ENCODE measurements around the gene OBP2A. TPM values are rescaled to one million over a fixed set of nuclear protein-coding genes. Genes with fewer than 3 reads are reported as not detected.

Gene OBP2A, protein sequence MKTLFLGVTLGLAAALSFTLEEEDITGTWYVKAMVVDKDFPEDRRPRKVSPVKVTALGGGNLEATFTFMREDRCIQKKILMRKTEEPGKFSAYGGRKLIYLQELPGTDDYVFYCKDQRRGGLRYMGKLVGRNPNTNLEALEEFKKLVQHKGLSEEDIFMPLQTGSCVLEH
- total RNA-seq: not detected in 2 replicates

DNA sequence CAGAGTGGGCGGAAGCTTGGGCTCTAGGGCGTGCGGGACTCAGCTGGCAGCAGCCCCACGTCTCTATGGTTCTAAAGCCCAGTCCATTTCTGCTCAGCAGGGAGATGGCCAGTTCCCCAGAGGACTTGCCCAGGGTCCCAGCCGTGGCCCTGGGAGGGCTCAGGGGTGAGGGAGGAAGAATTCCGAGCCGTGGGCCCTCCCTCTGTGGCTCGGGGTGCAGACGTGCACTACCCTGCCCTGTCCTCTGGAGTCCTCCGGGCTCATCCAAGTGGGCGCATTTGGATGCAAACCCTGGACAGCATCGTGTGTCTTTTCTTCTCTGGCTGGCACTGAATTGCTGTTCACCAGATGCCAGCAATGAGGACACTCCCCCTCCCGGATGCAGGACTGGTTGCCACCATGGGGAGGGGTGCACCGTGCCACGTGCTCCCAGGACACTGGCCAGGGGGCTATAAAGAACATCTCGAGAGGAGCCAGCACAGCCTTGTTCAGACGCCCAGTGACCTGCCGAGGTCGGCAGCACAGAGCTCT, at the start of gene OBP2A:
Gene OBP2A (plus strand): TSS at position 481 of the 531 bp plus-strand sequence. CDS start 55 bp downstream, outside the sequence.

DNA sequence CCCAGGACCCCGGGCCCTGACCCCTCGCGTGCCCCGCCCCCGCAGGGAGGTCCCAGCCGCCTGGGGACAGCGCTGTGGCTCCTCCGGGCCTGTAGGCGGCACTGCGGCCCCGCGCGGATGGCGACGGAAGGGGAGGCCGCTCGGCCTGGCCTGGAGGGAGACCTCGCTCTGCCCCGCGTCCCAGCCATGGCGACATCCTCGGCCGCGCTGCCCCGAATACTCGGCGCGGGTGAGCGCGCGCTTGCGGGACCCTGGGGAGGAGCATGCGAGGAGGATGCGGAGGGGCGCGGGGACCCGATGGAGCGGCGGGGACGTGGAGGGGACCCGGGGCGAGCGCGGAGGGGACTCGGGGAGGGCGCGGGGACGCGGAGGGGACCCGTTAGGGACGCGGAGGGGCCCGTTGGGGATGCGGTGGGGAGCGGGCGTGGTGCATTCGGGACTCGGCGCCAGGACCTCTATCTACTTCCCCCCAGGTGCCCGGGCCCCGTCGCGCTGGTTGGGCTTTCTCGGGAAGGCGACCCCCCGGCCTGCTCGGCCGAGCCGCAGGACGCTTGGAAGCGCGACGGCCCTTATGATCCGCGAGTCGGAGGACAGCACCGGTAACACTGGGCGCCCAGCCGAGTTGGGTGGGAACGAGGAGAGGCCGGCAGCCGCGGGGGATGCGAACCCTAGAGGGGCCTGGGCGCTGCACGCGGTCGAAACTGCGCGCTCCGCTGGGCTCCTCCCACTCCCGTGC, 45.2 kb upstream of the OBP2A start, which contains the start of gene MRPS2:
Gene MRPS2 (plus strand): TSS at position 158 of the 736 bp plus-strand sequence. CDS start 29 bp downstream, at position 187.

DNA sequence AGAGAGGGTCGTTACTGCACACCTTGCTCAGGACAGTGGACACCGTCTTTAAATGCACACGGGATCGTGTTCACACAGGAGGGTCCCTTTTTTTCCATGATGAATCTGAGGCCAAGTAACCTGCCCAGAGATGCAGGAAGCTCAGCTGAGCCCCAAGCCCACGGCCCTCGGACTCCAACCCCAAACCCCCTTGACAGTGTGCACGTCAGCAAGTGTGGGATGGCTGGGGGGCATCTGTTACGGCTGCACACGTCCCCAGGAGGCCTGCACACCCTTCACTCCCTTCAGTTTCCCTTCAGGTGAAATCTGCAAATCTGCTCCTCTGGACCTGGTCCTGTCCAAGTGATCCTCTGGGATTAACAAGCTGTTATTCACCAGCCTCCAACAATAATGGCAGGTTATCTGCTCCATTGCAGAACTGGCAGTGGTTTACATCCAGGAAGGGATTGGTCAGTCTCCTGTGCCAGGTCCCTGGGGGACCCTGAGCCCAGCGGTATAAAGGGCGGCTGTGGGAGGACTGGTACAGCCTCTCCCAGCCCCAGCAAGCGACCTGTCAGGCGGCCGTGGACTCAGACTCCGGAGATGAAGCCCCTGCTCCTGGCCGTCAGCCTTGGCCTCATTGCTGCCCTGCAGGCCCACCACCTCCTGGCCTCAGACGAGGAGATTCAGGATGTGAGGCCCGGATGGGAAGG, 24.9 kb upstream of the OBP2A start, which contains the start of gene LCN1:
Gene LCN1 (plus strand): TSS at position 525 of the 692 bp plus-strand sequence. CDS start 58 bp downstream, at position 583.

DNA sequence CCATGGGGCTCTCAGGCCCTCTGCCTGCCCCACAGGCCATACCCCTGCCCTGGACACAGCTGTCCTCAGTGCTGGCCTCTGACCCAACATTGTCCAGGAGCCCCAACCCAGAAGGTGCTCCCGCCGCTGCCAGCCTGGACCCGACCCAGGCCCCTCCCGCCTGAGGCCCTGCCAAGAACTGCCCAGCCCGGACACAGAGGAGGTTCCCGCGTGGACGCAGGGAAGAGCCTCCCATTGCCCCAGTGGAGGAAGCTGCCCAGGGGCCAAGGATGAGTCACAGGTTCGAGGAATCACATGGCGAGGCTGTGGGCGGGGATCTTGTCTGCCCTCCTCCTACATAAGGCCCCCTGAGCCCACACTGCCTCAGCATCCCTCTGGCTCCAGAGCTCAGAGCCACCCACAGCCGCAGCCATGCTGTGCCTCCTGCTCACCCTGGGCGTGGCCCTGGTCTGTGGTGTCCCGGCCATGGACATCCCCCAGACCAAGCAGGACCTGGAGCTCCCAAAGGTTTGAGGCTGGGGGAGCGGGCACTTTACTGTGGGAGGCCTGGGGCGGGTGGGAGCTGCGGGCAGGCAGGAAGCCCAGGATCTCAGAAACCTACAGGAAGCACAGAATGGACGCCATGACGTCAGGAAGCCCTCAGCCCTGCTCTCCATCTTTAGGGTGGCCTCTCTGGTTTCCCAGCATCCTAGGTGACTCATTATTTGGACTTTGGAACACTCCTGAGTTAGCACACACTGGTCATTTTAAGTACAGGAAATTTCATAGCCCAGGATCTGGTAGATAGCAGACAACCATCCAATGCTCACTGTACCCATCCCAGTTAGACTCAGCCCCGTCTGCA, 15.7 kb downstream of the OBP2A start, which contains the start of gene PAEP:
Gene PAEP (plus strand): TSS at position 366 of the 844 bp plus-strand sequence.

Other genes starting within 250 kb of the OBP2A start
- 6.3 and 6.5 TPM in 2 replicates for gene PPP1R26, start 66.3 kb upstream of the OBP2A start, total RNA-seq
- gene MRPS2, start 45.4 kb upstream of the OBP2A start, total RNA-seq: 17.6 and 17.7 TPM in 2 replicates
- not detected in 2 replicates for gene LCN1, start 24.7 kb upstream of the OBP2A start, total RNA-seq
- not detected in 2 replicates for gene PAEP, start 15.6 kb downstream of the OBP2A start, total RNA-seq
- gene GLT6D1, start 93.4 kb downstream of the OBP2A start, total RNA-seq: not detected in 2 replicates
- not detected in 2 replicates for gene LCN9, start 117.2 kb downstream of the OBP2A start, total RNA-seq
- not detected in 2 replicates for gene SOHLH1, start 153.4 kb downstream of the OBP2A start, total RNA-seq
- not detected in 2 replicates for gene KCNT1, start 156.1 kb downstream of the OBP2A start, total RNA-seq

Measured in articular chondrocyte of knee joint (primary cell).